Inflammatory macrophage (primary cell): Measurements from ENCODE around the gene HCRTR2.
"Not testable (repeated sequence)": the region's sequence is repeated elsewhere in the genome, so short reads cannot be mapped to it uniquely, and the experiment has no call there.

ENCODE experiments used
- DNase-seq, 2 donors: peaks; one replicate each; pipeline ENCODE4 v3.0.0-alpha.2; 2020 to 2022
- total RNA-seq, 18 experiments: gene quantifications; one replicate each; lab custom pipeline; 2026; ENCODE audit warnings: mixed read lengths in 6 of 18, inconsistent platforms in 2 of 18; lab: John Stamatoyannopoulos, UW

The HCRTR2 gene
- total RNA-seq = 0 to 0.13 (median 0) reads per million in 18 experiments

- DNase-seq = no peak
Observed at GRCh38 chr6:55174211-55175026, at the start of gene HCRTR2. HCRTR2 (plus strand) TSS chr6:55174515; CDS start chr6:55174588, 73 bp downstream.

- no peak for DNase-seq
Observed at GRCh38 chr6:55130806-55131324, 43.5 kb upstream of the HCRTR2 start.

- DNase-seq = no peak
Observed at GRCh38 chr6:55131616-55132015, 42.7 kb upstream of the HCRTR2 start.

GRCh38 chr6:55136916-55137315 is 37.4 kb upstream of the HCRTR2 start:
- DNase-seq = no peak

- DNase-seq = no peak
Observed at GRCh38 chr6:55137929-55138693, 36.2 kb upstream of the HCRTR2 start.

GRCh38 chr6:55141611-55142010 is 32.7 kb upstream of the HCRTR2 start:
- DNase-seq = no peak

- DNase-seq = no peak
Observed at GRCh38 chr6:55142610-55143009, 31.7 kb upstream of the HCRTR2 start.

GRCh38 chr6:55153284-55153683 is 21.0 kb upstream of the HCRTR2 start:
- DNase-seq = no peak

GRCh38 chr6:55158784-55159183 is 15.5 kb upstream of the HCRTR2 start:
- DNase-seq = not testable (repeated sequence)

GRCh38 chr6:55167860-55168259 is 6.5 kb upstream of the HCRTR2 start:
- DNase-seq = no peak

GRCh38 chr6:55175078-55176049 is 1.0 kb downstream of the HCRTR2 start:
- no peak for DNase-seq

- DNase-seq = no peak
Observed at GRCh38 chr6:55176958-55177357, 2.6 kb downstream of the HCRTR2 start.

- no peak for DNase-seq
Observed at GRCh38 chr6:55180258-55180657, 5.9 kb downstream of the HCRTR2 start.

- peak in 1 of 2 donors; percentile 0 for DNase-seq
Observed at GRCh38 chr6:55182016-55182650, 7.8 kb downstream of the HCRTR2 start.

GRCh38 chr6:55184782-55185530 is 10.6 kb downstream of the HCRTR2 start:
- no peak for DNase-seq

- no peak for DNase-seq
Observed at GRCh38 chr6:55198715-55199114, 24.4 kb downstream of the HCRTR2 start.

- DNase-seq = no peak
Observed at GRCh38 chr6:55199239-55199638, 24.9 kb downstream of the HCRTR2 start.

- DNase-seq = no peak
Observed at GRCh38 chr6:55208478-55209458, 34.5 kb downstream of the HCRTR2 start.

- no peak for DNase-seq
Observed at GRCh38 chr6:55210952-55211351, 36.6 kb downstream of the HCRTR2 start.

GRCh38 chr6:55212156-55212555 is 37.8 kb downstream of the HCRTR2 start:
- no peak for DNase-seq
